Measurements from ENCODE around the gene NUDT5. TPM values are rescaled to one million over a fixed set of nuclear protein-coding genes. Genes with fewer than 3 reads are reported as not detected.

The NUDT5 gene
- total RNA-seq, 1 experiment from 2014 or later = 117 TPM

DNA sequence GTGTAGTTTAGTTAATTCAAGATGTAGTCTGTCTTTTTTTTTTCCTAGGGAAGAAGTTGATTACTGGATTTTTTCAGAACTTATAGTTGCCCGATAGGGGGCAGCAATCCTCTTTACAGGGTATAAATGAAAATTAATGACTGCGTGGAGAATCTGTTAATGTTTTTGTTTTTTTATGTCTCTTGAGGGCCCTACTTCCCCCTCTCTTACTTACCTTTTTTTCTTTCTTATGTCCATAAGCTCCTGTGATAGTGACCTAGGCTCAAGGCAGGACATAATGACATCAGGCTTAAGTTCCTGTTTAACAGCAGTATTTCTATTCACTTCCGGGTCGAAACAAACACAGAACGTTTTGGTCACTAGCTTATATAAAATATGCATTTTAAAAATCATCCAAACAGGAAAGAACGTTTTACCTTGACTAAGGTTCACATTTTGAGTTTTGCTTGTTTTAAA lies 19.1 kb upstream of the NUDT5 start:
- no peak overlapping the region for H3K4me3 Mint-ChIP-seq
- H3K4me2 ChIP-seq (ENCODE audit: insufficient read depth, insufficient read length, low read length) = no peak overlapping the region
- no peak overlapping the region for H3K4ac ChIP-seq (ENCODE audit: low read depth, low read length)

More for the DNA sequence above, 19.1 kb upstream of the NUDT5 start:
- Histone ChIP-seq H2BK5ac (ENCODE audit: insufficient read length, low read length) (no peak overlapping the region), H3K18ac (ENCODE audit: insufficient read length, low read depth, low read length) (no peak overlapping the region), H3K9me3 (ENCODE audit: control insufficient read depth, low read depth, low read length) (no peaks in the 10 kb centered on the region), H3K4me1 (ENCODE audit: insufficient read depth, low read length) (no peaks in the 10 kb centered on the region), H2BK12ac (ENCODE audit: insufficient read length, low read depth, low read length) (no peak overlapping the region), H3K27me3 (ENCODE audit: insufficient read depth, low read length) (no peaks in the 10 kb centered on the region), H4K5ac (ENCODE audit: insufficient read length, low read depth, low read length) (no peak overlapping the region), H4K20me1 (ENCODE audit: control insufficient read depth, insufficient read depth, insufficient read length) (no peaks in the 10 kb centered on the region), H3K23me2 (ENCODE audit: insufficient read length, low read depth, low read length, poor library complexity, severe bottlenecking) (no peaks in the 10 kb centered on the region), H3K79me2 (ENCODE audit: insufficient read depth, low read length) (no peaks in the 10 kb centered on the region), H3K23ac (ENCODE audit: insufficient read length, low read depth, low read length) (no peak overlapping the region), H4K91ac (ENCODE audit: insufficient read length, low read depth, low read length) (no peak overlapping the region), H3T11ph (ENCODE audit: low read length) (no peak overlapping the region), H2BK15ac (ENCODE audit: low read depth, low read length) (no peak overlapping the region), H2BK120ac (ENCODE audit: low read depth, low read length, poor library complexity, severe bottlenecking) (no peak overlapping the region), H3K56ac (ENCODE audit: insufficient read length, low read depth, low read length) (no peak overlapping the region), H3K14ac (ENCODE audit: insufficient read depth, low read length) (no peak overlapping the region), H3K9ac (ENCODE audit: extremely low read depth, insufficient read length, low read length) (no peak overlapping the region), H4K8ac (replicated peaks; ENCODE audit: insufficient read length, low read depth, low read length) (no peak overlapping the region), H2AK5ac (ENCODE audit: insufficient read length, low read length) (no peak overlapping the region), H2AFZ (ENCODE audit: low read length) (no peak overlapping the region), H2BK20ac (ENCODE audit: low read depth, low read length, poor library complexity, severe bottlenecking) (no peak overlapping the region), H3K27ac (ENCODE audit: insufficient read length, low read depth, low read length) (no peak overlapping the region), H3K79me1 (ENCODE audit: insufficient read depth, low read depth, low read length, poor library complexity, severe bottlenecking) (no peaks in the 10 kb centered on the region)
- Mint-ChIP-seq H3K9me3 (no peaks in the 10 kb centered on the region), H3K36me3 (ENCODE audit: insufficient read depth in 1 of 3, low read depth in 3 of 3) (peaks cover 40 to 72% (median 69%) of the 10 kb centered on the region in 3 experiments), H3K4me1 (no peaks in the 10 kb centered on the region), H3K27ac (peak overlapping the region in 1 of 3 experiments; percentile 79; a peak in 4 of 7 replicates), H3K27me3 (ENCODE audit: low read depth) (no peaks in the 10 kb centered on the region)
- WGBS (ENCODE audit: extremely low coverage, insufficient read length, low lambda C conversion rate) = no CpG with 5 or more reads among the region's 6 CpGs
- TF ChIP-seq, protein P1, sequence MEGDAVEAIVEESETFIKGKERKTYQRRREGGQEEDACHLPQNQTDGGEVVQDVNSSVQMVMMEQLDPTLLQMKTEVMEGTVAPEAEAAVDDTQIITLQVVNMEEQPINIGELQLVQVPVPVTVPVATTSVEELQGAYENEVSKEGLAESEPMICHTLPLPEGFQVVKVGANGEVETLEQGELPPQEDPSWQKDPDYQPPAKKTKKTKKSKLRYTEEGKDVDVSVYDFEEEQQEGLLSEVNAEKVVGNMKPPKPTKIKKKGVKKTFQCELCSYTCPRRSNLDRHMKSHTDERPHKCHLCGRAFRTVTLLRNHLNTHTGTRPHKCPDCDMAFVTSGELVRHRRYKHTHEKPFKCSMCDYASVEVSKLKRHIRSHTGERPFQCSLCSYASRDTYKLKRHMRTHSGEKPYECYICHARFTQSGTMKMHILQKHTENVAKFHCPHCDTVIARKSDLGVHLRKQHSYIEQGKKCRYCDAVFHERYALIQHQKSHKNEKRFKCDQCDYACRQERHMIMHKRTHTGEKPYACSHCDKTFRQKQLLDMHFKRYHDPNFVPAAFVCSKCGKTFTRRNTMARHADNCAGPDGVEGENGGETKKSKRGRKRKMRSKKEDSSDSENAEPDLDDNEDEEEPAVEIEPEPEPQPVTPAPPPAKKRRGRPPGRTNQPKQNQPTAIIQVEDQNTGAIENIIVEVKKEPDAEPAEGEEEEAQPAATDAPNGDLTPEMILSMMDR (conservative IDR thresholded peaks at IDR 0.05) = peak; percentile 74
- DNase-seq = no peak

All from H9 (cell line).